HEK293 (cell line): Measurements from ENCODE around the gene GPR101.

ENCODE experiments used
- CTCF ChIA-PET: fragments of 350-600 bp; formaldehyde crosslinking; extraction: SDS; loops from one replicate; lab custom pipeline; 2021; ENCODE audit warnings: antibody characterized with exemption; lab: Yijun Ruan, JAX
- POLR2A ChIA-PET: fragments of 300-600 bp; formaldehyde crosslinking; extraction: SDS; loops from one replicate; lab custom pipeline; 2020; ENCODE audit warnings: antibody characterized with exemption, inconsistent platforms; lab: Yijun Ruan, JAX
- H3K27ac ChIP-seq: fragments of 200-500 bp; sonication (Bioruptor generic); 2 replicates; pipeline ENCODE4 v1.5.1; 2014; ENCODE audit warnings: low read depth, low read length, control low read depth, inconsistent platforms; ENCODE audit errors: extremely low read depth
- H3K36me3 ChIP-seq, 2 experiments: fragments of 200-500 bp in 1 of 2; sonication (Bioruptor generic) in 1 of 2; 1 replicate in 1 of 2; 2 replicates in 1 of 2; pipeline ENCODE4 v1.5.1; 2014 to 2017; ENCODE audit warnings: inconsistent platforms in 2 of 2, low read length in 2 of 2; ENCODE audit not compliant: control insufficient read depth in 2 of 2, insufficient read depth in 1 of 2
- H3K4me1 ChIP-seq: fragments of 200-500 bp; sonication (Bioruptor generic); 2 replicates; pipeline ENCODE4 v1.5.1; 2014; ENCODE audit warnings: mild to moderate bottlenecking, low read length, inconsistent platforms; ENCODE audit not compliant: control insufficient read depth, insufficient read depth
- H3K4me3 ChIP-seq: 2 replicates; pipeline ENCODE4 v1.5.1; 2011; ENCODE audit warnings: low read depth, mild to moderate bottlenecking, control low read depth, low read length, moderate library complexity
- H3K9me3 ChIP-seq: fragments of 200-500 bp; sonication (Bioruptor generic); 2 replicates; pipeline ENCODE4 v1.5.1; 2014; ENCODE audit warnings: low read depth, low read length, inconsistent platforms; ENCODE audit not compliant: control insufficient read depth, insufficient read depth
- EGR2 ChIP-seq: fragments of 450-650 bp; formaldehyde crosslinking; IDR thresholded peaks from 2 replicates; pipeline ENCODE4 v1.5.1; 2016; ENCODE audit warnings: low read depth, missing biosample characterization, missing genetic modification characterization
- GFI1B ChIP-seq: fragments of 450-650 bp; formaldehyde crosslinking; IDR thresholded peaks from 2 replicates; pipeline ENCODE4 v1.5.1; 2016; ENCODE audit warnings: missing biosample characterization, missing genetic modification characterization
- GLIS1 ChIP-seq: fragments of 450-650 bp; formaldehyde crosslinking; IDR thresholded peaks from 2 replicates; pipeline ENCODE4 v1.5.1; 2016; ENCODE audit warnings: missing biosample characterization, missing genetic modification characterization
- IKZF3 ChIP-seq: fragments of 450-650 bp; IDR thresholded peaks from 2 replicates; pipeline ENCODE4 v1.5.0; 2018; ENCODE audit warnings: missing biosample characterization, mild to moderate bottlenecking, missing genetic modification characterization, moderate library complexity
- MEIS1 ChIP-seq: sonication (generic); formaldehyde crosslinking; IDR thresholded peaks from 2 replicates; pipeline ENCODE4 v1.8.1; 2022; ENCODE audit warnings: missing genetic modification reagents, mild to moderate bottlenecking, borderline replicate concordance
- MYNN ChIP-seq: fragments of 450-650 bp; formaldehyde crosslinking; IDR thresholded peaks from 2 replicates; pipeline ENCODE4 v1.5.1; 2016; ENCODE audit warnings: missing biosample characterization, missing genetic modification characterization, borderline replicate concordance
- SCRT1 ChIP-seq: fragments of 450-650 bp; formaldehyde crosslinking; IDR thresholded peaks from 2 replicates; pipeline ENCODE4 v1.5.1; 2016; ENCODE audit warnings: missing biosample characterization, missing genetic modification characterization, borderline replicate concordance
- YY1 ChIP-seq: fragments of 450-650 bp; formaldehyde crosslinking; IDR thresholded peaks from 2 replicates; pipeline ENCODE4 v1.5.1; 2018; ENCODE audit warnings: missing biosample characterization, missing genetic modification characterization
- ZBTB44 ChIP-seq: fragments of 450-650 bp; IDR thresholded peaks from 2 replicates; pipeline ENCODE4 v1.5.1; 2018; ENCODE audit warnings: missing biosample characterization, mild to moderate bottlenecking, missing genetic modification characterization
- ZNF114 ChIP-seq: fragments of 450-650 bp; formaldehyde crosslinking; IDR thresholded peaks from 2 replicates; pipeline ENCODE4 v1.5.0; 2017; ENCODE audit warnings: missing biosample characterization, missing genetic modification characterization
- ZNF133 ChIP-seq: fragments of 450-650 bp; formaldehyde crosslinking; IDR thresholded peaks from 2 replicates; pipeline ENCODE4 v1.5.1; 2016; ENCODE audit warnings: missing biosample characterization, missing genetic modification characterization
- ZNF138 ChIP-seq: fragments of 450-650 bp; formaldehyde crosslinking; IDR thresholded peaks from 2 replicates; pipeline ENCODE4 v1.5.1; 2016; ENCODE audit warnings: missing biosample characterization, missing genetic modification characterization, borderline replicate concordance
- ZNF148 ChIP-seq: fragments of 450-650 bp; formaldehyde crosslinking; IDR thresholded peaks from 2 replicates; pipeline ENCODE4 v1.5.0; 2017; ENCODE audit warnings: missing biosample characterization, missing genetic modification characterization, borderline replicate concordance
- ZNF221 ChIP-seq: fragments of 450-650 bp; formaldehyde crosslinking; IDR thresholded peaks from 2 replicates; pipeline ENCODE4 v1.5.1; 2017; ENCODE audit warnings: missing biosample characterization, missing genetic modification characterization, borderline replicate concordance
- ZNF324 ChIP-seq: fragments of 450-650 bp; formaldehyde crosslinking; IDR thresholded peaks from 2 replicates; pipeline ENCODE4 v1.5.1; 2016; ENCODE audit warnings: missing biosample characterization, missing genetic modification characterization
- ZNF394 ChIP-seq: fragments of 450-650 bp; formaldehyde crosslinking; IDR thresholded peaks from 2 replicates; pipeline ENCODE4 v1.5.1; 2016; ENCODE audit warnings: missing biosample characterization, missing genetic modification characterization, mild to moderate bottlenecking, moderate library complexity, borderline replicate concordance
- ZNF48 ChIP-seq: fragments of 450-650 bp; formaldehyde crosslinking; IDR thresholded peaks from 2 replicates; pipeline ENCODE4 v1.5.1; 2016; ENCODE audit warnings: missing biosample characterization, missing genetic modification characterization
- ZNF544 ChIP-seq: fragments of 450-650 bp; formaldehyde crosslinking; IDR thresholded peaks from 2 replicates; pipeline ENCODE4 v1.5.0; 2017; ENCODE audit warnings: missing biosample characterization, missing genetic modification characterization
- ZNF639 ChIP-seq: fragments of 450-650 bp; formaldehyde crosslinking; IDR thresholded peaks from 2 replicates; pipeline ENCODE4 v1.5.1; 2016; ENCODE audit warnings: missing biosample characterization, missing genetic modification characterization
- ZNF747 ChIP-seq: fragments of 450-650 bp; formaldehyde crosslinking; IDR thresholded peaks from 2 replicates; pipeline ENCODE4 v1.5.1; 2016; ENCODE audit warnings: missing biosample characterization, missing genetic modification characterization
- ZNF791 ChIP-seq: fragments of 450-650 bp; formaldehyde crosslinking; IDR thresholded peaks from 2 replicates; pipeline ENCODE4 v1.5.1; 2016; ENCODE audit warnings: missing biosample characterization, missing genetic modification characterization
- ZNF830 ChIP-seq: fragments of 450-650 bp; IDR thresholded peaks from 2 replicates; pipeline ENCODE4 v1.5.0; 2018; ENCODE audit warnings: missing biosample characterization, missing genetic modification characterization, low read depth, mild to moderate bottlenecking, moderate library complexity
- ZSCAN4 ChIP-seq: fragments of 450-650 bp; formaldehyde crosslinking; IDR thresholded peaks from 2 replicates; pipeline ENCODE4 v1.5.1; 2017; ENCODE audit warnings: missing biosample characterization, missing genetic modification characterization

Gene GPR101

GRCh38 chrX:137072396-137072795, 38.6 kb upstream of the GPR101 start:
- H3K9me3 ChIP-seq: no peaks in the 10 kb centered on the region
- ChIA-PET POLR2A (no interaction called here), CTCF (interaction anchor here (1.3 kb wide), 1 partner anchor 20 kb away, joined by 7 read pairs; no protein-coding TSS in a partner anchor)
- no peaks in the 10 kb centered on the region for H3K4me1 ChIP-seq
- H3K27ac ChIP-seq: no peak overlapping the region
- no peaks in the 10 kb centered on the region for H3K36me3 ChIP-seq
- TF ChIP-seq ZNF747 (tag by site-specific recombination): no peak
- TF ChIP-seq ZNF48: no peak
- TF ChIP-seq ZNF544 (tag by site-specific recombination): no peak
- TF ChIP-seq YY1 (tag by site-specific recombination): no peak
- TF ChIP-seq MYNN: no peak
- H3K4me3 ChIP-seq: no peak overlapping the region

GRCh38 chrX:137071596-137071995, 37.8 kb upstream of the GPR101 start:
- CTCF ChIA-PET: interaction anchor here (1.3 kb wide), 1 partner anchor 19 kb away, joined by 7 read pairs; no protein-coding TSS in a partner anchor
- H3K36me3 ChIP-seq: no peaks in the 10 kb centered on the region
- H3K27ac ChIP-seq: no peak overlapping the region
- no peaks in the 10 kb centered on the region for H3K4me1 ChIP-seq
- no peak overlapping the region for H3K4me3 ChIP-seq
- POLR2A ChIA-PET: no interaction called here
- TF ChIP-seq ZBTB44 (tag by site-specific recombination): no peak
- TF ChIP-seq SCRT1 (tag by site-specific recombination): no peak
- TF ChIP-seq ZNF114 (tag by site-specific recombination): no peak
- no peak for TF ChIP-seq ZNF138
- TF ChIP-seq ZNF394 (tag by site-specific recombination): no peak
- no peak for TF ChIP-seq IKZF3 (tag by site-specific recombination)
- no peak for TF ChIP-seq ZNF830 (tag by site-specific recombination)
- no peak for TF ChIP-seq GLIS1
- no peak for TF ChIP-seq ZNF639
- TF ChIP-seq ZNF133: no peak
- TF ChIP-seq ZSCAN4 (tag by site-specific recombination): no peak
- no peak for TF ChIP-seq ZNF324 (tag by site-specific recombination)
- no peak for TF ChIP-seq ZNF221 (tag by site-specific recombination)
- no peak for TF ChIP-seq EGR2 (tag by site-specific recombination)
- no peak for TF ChIP-seq ZNF791 (tag by site-specific recombination)
- TF ChIP-seq MEIS1 (CRISPR knock-in tag): no peak
- TF ChIP-seq ZNF148 (tag by site-specific recombination): no peak
- TF ChIP-seq GFI1B: no peak
- H3K9me3 ChIP-seq: no peaks in the 10 kb centered on the region
